ENCODE measurements around the gene XBP1.

GRCh38 chr22:28833276-28833923, 33.0 kb upstream of the XBP1 start:
- TF ChIP-seq ZNF274 (IDR thresholded peaks at IDR 0.05; ENCODE audit: low read depth, low read length) (no peak), YY1 (IDR thresholded peaks at IDR 0.05; ENCODE audit: insufficient read depth, insufficient read length) (no peak)

Data from NT2/D1 (cell line).